IMR-90 (cell line): ENCODE data around the gene COQ4. TPM values are rescaled to one million over a fixed set of nuclear protein-coding genes. Genes with fewer than 3 reads are reported as not detected.
A peak's percentile ranks its signal among the peaks of the same experiment; 100 is the strongest.

ENCODE experiments used
- ATAC-seq: fragments of 200-7000 bp; cut with Tn5 transposase; 2 replicates; pipeline ENCODE4 v1.9.1; 2020; ENCODE audit warnings: low read depth, mild to moderate bottlenecking, moderate library complexity
- BruUV-seq: library from RNA; stranded (reverse); fragments of 400-500 nt; replicated peaks from 2 replicates; lab custom pipeline; 2021; lab: Mats Ljungman, UMichigan
- CTCF ChIA-PET: fragments of 300-600 bp; formaldehyde crosslinking; extraction: SDS; loops from one replicate; lab custom pipeline; 2021; ENCODE audit warnings: antibody characterized with exemption; lab: Yijun Ruan, JAX
- POLR2A ChIA-PET: fragments of 300-600 bp; sonication (Branson Sonifier 250); formaldehyde crosslinking; loops from one replicate; lab custom pipeline; 2022; ENCODE audit warnings: antibody characterized with exemption; ENCODE audit not compliant: unreplicated experiment; lab: Charles Lee
- DNase-seq: peaks from one replicate; pipeline ENCODE4 v3.0.0; 2013
- H2AFZ ChIP-seq: replicated peaks from 2 replicates; pipeline ENCODE3; 2013; ENCODE audit warnings: low read length, mild to moderate bottlenecking; ENCODE audit not compliant: poor library complexity
- H2AK5ac ChIP-seq: 2 replicates; pipeline ENCODE4 v1.6.1; 2013; ENCODE audit warnings: low read depth, low read length, inconsistent platforms
- H2AK9ac ChIP-seq: replicated peaks from 2 replicates; pipeline ENCODE3; 2013; ENCODE audit warnings: mild to moderate bottlenecking, low read depth, low read length, moderate library complexity; ENCODE audit not compliant: poor library complexity
- H2BK120ac ChIP-seq: 2 replicates; pipeline ENCODE4 v1.6.1; 2013; ENCODE audit warnings: low read depth, low read length, inconsistent platforms
- H2BK15ac ChIP-seq: 3 replicates; pipeline ENCODE4 v1.6.1; 2013; ENCODE audit warnings: low read depth, low read length, inconsistent platforms
- H2BK20ac ChIP-seq: 2 replicates; pipeline ENCODE4 v1.6.1; 2013; ENCODE audit warnings: low read depth, mild to moderate bottlenecking, inconsistent platforms, low read length, moderate library complexity
- H2BK5ac ChIP-seq: 2 replicates; pipeline ENCODE4 v1.6.1; 2013; ENCODE audit warnings: mild to moderate bottlenecking, low read depth, low read length, inconsistent platforms; ENCODE audit not compliant: poor library complexity, severe bottlenecking
- H3K14ac ChIP-seq: replicated peaks from 2 replicates; pipeline ENCODE4 v1.6.1; 2013; ENCODE audit warnings: low read depth, low read length, inconsistent platforms
- H3K18ac ChIP-seq: 2 replicates; pipeline ENCODE4 v1.6.1; 2013; ENCODE audit warnings: low read depth, low read length, control low read depth
- H3K23ac ChIP-seq: 2 replicates; pipeline ENCODE4 v1.6.1; 2013; ENCODE audit warnings: low read depth, low read length, inconsistent platforms
- H3K27ac ChIP-seq: 2 replicates; pipeline ENCODE4 v1.5.1; 2013; ENCODE audit warnings: mild to moderate bottlenecking, control low read depth, low read length; ENCODE audit not compliant: insufficient read depth
- H3K27me3 ChIP-seq: 2 replicates; pipeline ENCODE4 v1.6.1; 2013; ENCODE audit warnings: low read length; ENCODE audit not compliant: control insufficient read depth, insufficient read depth
- H3K36me3 ChIP-seq: 2 replicates; pipeline ENCODE4 v1.6.1; 2013; ENCODE audit warnings: low read length, mixed read lengths; ENCODE audit not compliant: control insufficient read depth, insufficient read depth
- H3K4ac ChIP-seq: 2 replicates; pipeline ENCODE4 v1.6.1; 2013; ENCODE audit warnings: low read depth, low read length, inconsistent platforms
- H3K4me1 ChIP-seq: 2 replicates; pipeline ENCODE4 v1.6.1; 2013; ENCODE audit warnings: low read length, mixed read lengths; ENCODE audit not compliant: control insufficient read depth, insufficient read depth
- H3K4me2 ChIP-seq: 2 replicates; pipeline ENCODE4 v1.6.1; 2013; ENCODE audit warnings: low read depth, mild to moderate bottlenecking, control low read depth, low read length, moderate library complexity
- H3K4me3 ChIP-seq: 2 replicates; pipeline ENCODE4 v1.5.1; 2013; ENCODE audit warnings: low read depth, mild to moderate bottlenecking, control low read depth, low read length, moderate library complexity; ENCODE audit not compliant: insufficient read depth
- H3K56ac ChIP-seq: 2 replicates; pipeline ENCODE4 v1.6.1; 2013; ENCODE audit warnings: low read length, inconsistent platforms; ENCODE audit not compliant: insufficient read depth; ENCODE audit errors: extremely low read depth
- H3K79me1 ChIP-seq, 2 experiments: 2 replicates each; pipeline ENCODE4 v1.6.1; 2013; ENCODE audit warnings: low read length in 2 of 2, inconsistent platforms in 1 of 2, low read depth in 1 of 2
- H3K9ac ChIP-seq: 2 replicates; pipeline ENCODE4 v1.6.1; 2013; ENCODE audit warnings: low read depth, low read length, control low read depth
- H3K9me1 ChIP-seq: 2 replicates; pipeline ENCODE4 v1.6.1; 2013; ENCODE audit warnings: low read length, inconsistent platforms; ENCODE audit not compliant: insufficient read depth
- H3K9me3 ChIP-seq: 2 replicates; pipeline ENCODE4 v1.6.1; 2013; ENCODE audit warnings: low read length; ENCODE audit not compliant: control insufficient read depth, insufficient read depth
- H4K20me1 ChIP-seq: 2 replicates; pipeline ENCODE4 v1.6.1; 2013; ENCODE audit warnings: low read length, inconsistent platforms; ENCODE audit not compliant: insufficient read depth
- H4K5ac ChIP-seq: 2 replicates; pipeline ENCODE4 v1.6.1; 2013; ENCODE audit warnings: mild to moderate bottlenecking, low read depth, low read length, control low read depth
- H4K8ac ChIP-seq, 2 experiments: 2 replicates each; pipeline ENCODE4 v1.6.1; 2013; ENCODE audit warnings: low read depth in 2 of 2, low read length in 2 of 2, control low read depth in 1 of 2, inconsistent platforms in 1 of 2
- H4K91ac ChIP-seq: 2 replicates; pipeline ENCODE4 v1.6.1; 2013; ENCODE audit warnings: low read depth, low read length, inconsistent platforms; ENCODE audit not compliant: insufficient read depth
- BHLHE40 ChIP-seq: fragments of 150-350 bp; IDR thresholded peaks from 2 replicates; pipeline ENCODE4 v1.6.1; 2016; ENCODE audit warnings: mild to moderate bottlenecking, low read depth, low read length
- CEBPB ChIP-seq: IDR thresholded peaks from 2 replicates; pipeline ENCODE4 v1.6.1; 2012; ENCODE audit warnings: low read depth, low read length, improper control_type of control experiment
- CTCF ChIP-seq: conservative IDR thresholded peaks from 2 replicates; pipeline ENCODE4 v1.5.1; 2012; ENCODE audit warnings: mild to moderate bottlenecking, low read depth, low read length, improper control_type of control experiment
- ELK1 ChIP-seq: fragments of 150-350 bp; IDR thresholded peaks from 2 replicates; pipeline ENCODE4 v1.6.1; 2016; ENCODE audit warnings: low read depth, mild to moderate bottlenecking, low read length, moderate library complexity, borderline replicate concordance
- FOS ChIP-seq: fragments of 150-350 bp; IDR thresholded peaks from 2 replicates; pipeline ENCODE4 v1.6.1; 2016; ENCODE audit warnings: low read depth, low read length
- MAFK ChIP-seq: IDR thresholded peaks from 2 replicates; pipeline ENCODE4 v1.6.1; 2012; ENCODE audit warnings: low read depth, low read length, improper control_type of control experiment
- MAZ ChIP-seq: IDR thresholded peaks from 2 replicates; pipeline ENCODE4 v1.6.1; 2012; ENCODE audit warnings: low read depth, mild to moderate bottlenecking, low read length, improper control_type of control experiment, moderate library complexity, borderline replicate concordance
- NFE2L2 ChIP-seq: fragments of 150-350 bp; IDR thresholded peaks from 2 replicates; pipeline ENCODE4 v1.6.1; 2016; ENCODE audit warnings: low read depth, mild to moderate bottlenecking, low read length
- RAD21 ChIP-seq: IDR thresholded peaks from 2 replicates; pipeline ENCODE4 v1.6.1; 2012; ENCODE audit warnings: low read length, improper control_type of control experiment
- SMC3 ChIP-seq: fragments of 150-350 bp; IDR thresholded peaks from 2 replicates; pipeline ENCODE4 v1.6.1; 2016; ENCODE audit warnings: low read depth, mild to moderate bottlenecking, antibody characterized with exemption, low read length, moderate library complexity
- USF2 ChIP-seq: fragments of 150-350 bp; IDR thresholded peaks from 2 replicates; pipeline ENCODE4 v1.6.1; 2017; ENCODE audit warnings: mild to moderate bottlenecking, antibody characterized with exemption, low read length, low read depth
- WGBS, 2 experiments: methylation state at CpG; one replicate each; pipeline versions ENCODE4 v1.1.5 to v1.1.7; 2013; ENCODE audit warnings: missing lambda C conversion rate in 2 of 2; ENCODE audit not compliant: insufficient read length in 1 of 2; ENCODE audit errors: extremely low coverage in 2 of 2; 5-methylcytosine and 5-hydroxymethylcytosine counted together
- dilution Hi-C: fragments of 300-500 bp; cut with HindIII; formaldehyde crosslinking; loops from one replicate; pipeline ENCODE4 v1.14.3; 2018; ENCODE audit warnings: low sequenced_read_pairs; ENCODE audit not compliant: unreplicated experiment
- in situ Hi-C: fragments of 300-500 bp; cut with MboI; formaldehyde crosslinking; loops from 3 replicates; pipeline ENCODE4 v1.14.3; 2019; ENCODE audit warnings: low sequenced_read_pairs, inconsistent platforms, mixed read lengths
- intact Hi-C: fragments of 100-400 bp; cut with micrococcal nuclease; formaldehyde crosslinking; loops from 2 replicates; pipeline ENCODE4 v1.10.0; 2022
- polyA plus RNA-seq, 3 experiments: library from polyadenylated mRNA; depleted of rRNA; stranded (reverse); fragments of >200 nt; gene quantifications; 2 replicates each; pipeline ENCODE4 v1.2.3, GENCODE V29; 2012; ENCODE audit warnings: low replicate concordance in 1 of 3
- total RNA-seq: library from RNA; depleted of rRNA; stranded (reverse); fragments of >200 nt; gene quantifications from 2 replicates; pipeline ENCODE4 v1.2.3, GENCODE V29; 2012

Gene COQ4
- total and polyA plus RNA-seq, 2 of the 4 experiments (the other 2 are of a cell fraction): 20.1 to 41.4 TPM

GRCh38 chr9:128321879-128322403 lies 698 bp upstream of the COQ4 start:
- Histone ChIP-seq H3K18ac (no peak overlapping the region), H4K20me1 (0 out of 2 replicates have a peak, but pooled peaks cover 4% of the 10 kb centered on the region), H3K4me1 (peaks cover 5% of the 10 kb centered on the region), H2BK120ac (no peak overlapping the region), H2BK5ac (peak overlapping the region; percentile 33), H2BK15ac (peak overlapping the region; percentile 48; the same call in 2 of the 3 replicates), H2AFZ (peak overlapping the region; percentile 98), H3K4me2 (peak overlapping the region; percentile 95), H3K27ac (peak overlapping the region; percentile 37), H3K36me3 (peaks cover 16% of the 10 kb centered on the region), H3K14ac (peak overlapping the region; percentile 1), H3K27me3 (no peaks in the 10 kb centered on the region), H2BK20ac (no peak overlapping the region), H3K79me1 (peaks cover 38 to 51% of the 10 kb centered on the region in 2 experiments), H2AK5ac (peak overlapping the region; percentile 84), H2AK9ac (peak overlapping the region; percentile 89), H3K23ac (peak overlapping the region; percentile 84), H4K8ac (peak overlapping the region; percentile 99 to 100), H3K9me3 (no peaks in the 10 kb centered on the region), H3K9ac (peak overlapping the region; percentile 89), H4K91ac (peak overlapping the region; percentile 85; the same call in 1 of the 2 replicates), H3K9me1 (peaks cover 2% of the 10 kb centered on the region; the same call in 1 of the 2 replicates), H4K5ac (peak overlapping the region; percentile 85), H3K4me3 (peak overlapping the region; percentile 57), H3K4ac (peak overlapping the region; percentile 80), H3K56ac (peak overlapping the region; percentile 74)
- intact Hi-C loops (loop anchor here (2.0 kb wide), 1 partner anchor 27 kb away; no protein-coding TSS in a partner anchor), dilution Hi-C loops (no loop called here), in situ Hi-C loops (no loop called here)
- no peak for TF ChIP-seq CTCF
- no peak for TF ChIP-seq SMC3
- no peak for TF ChIP-seq CEBPB
- TF ChIP-seq MAFK: no peak
- no peak for TF ChIP-seq NFE2L2
- no peak for TF ChIP-seq MAZ
- peak; percentile 85 for TF ChIP-seq USF2
- TF ChIP-seq FOS: no peak
- no peak for TF ChIP-seq ELK1
- TF ChIP-seq BHLHE40: 0 out of 2 replicates have a peak, but pooled peaks have one; percentile 3
- no peak for TF ChIP-seq RAD21
- POLR2A ChIA-PET: no interaction called here
- ATAC-seq (peak; percentile 8), DNase-seq (no peak)
- BruUV-seq: no TSS peak
- WGBS, 2 experiments: 2% methylated on average over 13 of the region's 21 CpGs; no CpG with 5 or more reads in 1 of the 2 experiments
- CTCF ChIA-PET: no interaction called here
